PC-3 (cell line): Measurements from ENCODE around the gene IFITM5. TPM values are rescaled to one million over a fixed set of nuclear protein-coding genes. Genes with fewer than 3 reads are reported as not detected.

Source experiments
- ATAC-seq: fragments of 200-7000 bp; cut with Tn5 transposase; 2 replicates; pipeline ENCODE4 v1.9.1; 2020; ENCODE audit warnings: mild to moderate bottlenecking, moderate library complexity
- BruUV-seq: library from RNA; stranded (reverse); fragments of 400-500 nt; replicated peaks from 2 replicates; lab custom pipeline; 2021; lab: Mats Ljungman, UMichigan
- CTCF ChIA-PET: fragments of 300-600 bp; sonication (Branson Sonifier 250); formaldehyde crosslinking; loops from one replicate; lab custom pipeline; 2022; ENCODE audit warnings: antibody characterized with exemption; lab: Charles Lee
- POLR2A ChIA-PET: fragments of 300-600 bp; sonication (Branson Sonifier 250); formaldehyde crosslinking; loops from one replicate; lab custom pipeline; 2022; ENCODE audit warnings: antibody characterized with exemption; ENCODE audit not compliant: unreplicated experiment; lab: Charles Lee
- DNase-seq: peaks from one replicate; pipeline ENCODE4 v3.0.0-alpha.2; 2015
- H2AFZ ChIP-seq: fragments of 300-600 bp; sonication (generic); 2 replicates; pipeline ENCODE4 v1.6.0; 2016; ENCODE audit warnings: antibody characterized with exemption, low read length
- H3F3A ChIP-seq: fragments of 300-600 bp; sonication (generic); one replicate; pipeline ENCODE4 v1.6.0; 2017; ENCODE audit warnings: antibody characterized with exemption, low read length, control low read depth, mild to moderate bottlenecking; ENCODE audit not compliant: unreplicated experiment
- H3K27ac ChIP-seq: fragments of 300-600 bp; sonication (generic); 2 replicates; pipeline ENCODE4 v1.5.1; 2016; ENCODE audit warnings: mild to moderate bottlenecking, low read length
- H3K27me3 ChIP-seq: fragments of 300-600 bp; sonication (generic); 2 replicates; pipeline ENCODE4 v1.6.1; 2016; ENCODE audit warnings: low read length, mixed read lengths
- H3K36me3 ChIP-seq: fragments of 300-600 bp; sonication (generic); 2 replicates; pipeline ENCODE4 v1.6.1; 2016; ENCODE audit warnings: low read depth, mixed run types, low read length, mixed read lengths
- H3K4me1 ChIP-seq: fragments of 300-600 bp; sonication (generic); 2 replicates; pipeline ENCODE4 v1.5.1; 2016; ENCODE audit warnings: low read length; ENCODE audit not compliant: insufficient read depth
- H3K4me2 ChIP-seq: fragments of 300-600 bp; sonication (generic); 2 replicates; pipeline ENCODE4 v1.6.0; 2016; ENCODE audit warnings: low read length
- H3K4me3 ChIP-seq: fragments of 300-600 bp; sonication (generic); 2 replicates; pipeline ENCODE4 v1.5.1; 2016; ENCODE audit warnings: mild to moderate bottlenecking, low read length, mixed read lengths
- H3K79me2 ChIP-seq: fragments of 300-600 bp; sonication (generic); 2 replicates; pipeline ENCODE4 v1.6.1; 2017; ENCODE audit warnings: low read length, mixed read lengths
- H3K9ac ChIP-seq: fragments of 300-600 bp; sonication (generic); 2 replicates; pipeline ENCODE4 v1.6.0; 2016; ENCODE audit warnings: mild to moderate bottlenecking, low read length
- H3K9me2 ChIP-seq: fragments of 300-600 bp; sonication (generic); replicated peaks from 2 replicates; pipeline ENCODE4 v1.6.1; 2016; ENCODE audit warnings: mixed run types, low read length, mixed read lengths
- H3K9me3 ChIP-seq: fragments of 300-600 bp; sonication (generic); 2 replicates; pipeline ENCODE4 v1.6.1; 2016; ENCODE audit warnings: low read length, mixed read lengths
- H4K20me1 ChIP-seq: fragments of 300-600 bp; sonication (generic); 2 replicates; pipeline ENCODE4 v1.6.1; 2016; ENCODE audit warnings: low read length, mixed read lengths
- EZH2 ChIP-seq: fragments of 300-600 bp; sonication (generic); IDR thresholded peaks from one replicate; pipeline ENCODE4 v1.6.1; 2017; ENCODE audit warnings: antibody characterized with exemption, mild to moderate bottlenecking, low read length; ENCODE audit not compliant: unreplicated experiment
- EZH2phosphoT487 ChIP-seq: fragments of 300-600 bp; sonication (generic); IDR thresholded peaks from 2 replicates; pipeline ENCODE4 v1.6.1; 2018; ENCODE audit warnings: mild to moderate bottlenecking, antibody characterized with exemption, low read length, borderline replicate concordance
- intact Hi-C: fragments of 100-400 bp; cut with micrococcal nuclease; formaldehyde crosslinking; loops from 2 replicates; pipeline ENCODE4 v1.9.0; 2023
- total RNA-seq: library from RNA; depleted of rRNA; stranded (reverse); fragments of >200 nt; gene quantifications from 2 replicates; pipeline ENCODE4 v1.2.3, GENCODE V29; 2014
- TF ChIP-seq, protein P1 (sequence below): fragments of 300-600 bp; sonication (generic); conservative IDR thresholded peaks from 2 replicates; pipeline ENCODE4 v1.5.1; 2017; ENCODE audit warnings: antibody characterized with exemption, low read depth, mild to moderate bottlenecking, low read length

Gene IFITM5
- total RNA-seq, 1 experiment from 2014 or later: not detected

GRCh38 chr11:340539-341512, 41.5 kb upstream of the IFITM5 start:
- intact Hi-C loops: no loop called here
- H3K4me1 ChIP-seq: no peaks in the 10 kb centered on the region
- peaks cover 7% of the 10 kb centered on the region for H3K27me3 ChIP-seq
- H3K9me3 ChIP-seq: no peaks in the 10 kb centered on the region
- H3K27ac ChIP-seq: no peak overlapping the region
- no peak for ATAC-seq
- no peak for DNase-seq
- H3K9me2 ChIP-seq: no peaks in the 10 kb centered on the region
- H3K79me2 ChIP-seq: no peaks in the 10 kb centered on the region
- ChIA-PET CTCF (no interaction called here), POLR2A (no interaction called here)
- no peak for TF ChIP-seq EZH2phosphoT487
- no peak for TF ChIP-seq EZH2
- TF ChIP-seq, protein P1, sequence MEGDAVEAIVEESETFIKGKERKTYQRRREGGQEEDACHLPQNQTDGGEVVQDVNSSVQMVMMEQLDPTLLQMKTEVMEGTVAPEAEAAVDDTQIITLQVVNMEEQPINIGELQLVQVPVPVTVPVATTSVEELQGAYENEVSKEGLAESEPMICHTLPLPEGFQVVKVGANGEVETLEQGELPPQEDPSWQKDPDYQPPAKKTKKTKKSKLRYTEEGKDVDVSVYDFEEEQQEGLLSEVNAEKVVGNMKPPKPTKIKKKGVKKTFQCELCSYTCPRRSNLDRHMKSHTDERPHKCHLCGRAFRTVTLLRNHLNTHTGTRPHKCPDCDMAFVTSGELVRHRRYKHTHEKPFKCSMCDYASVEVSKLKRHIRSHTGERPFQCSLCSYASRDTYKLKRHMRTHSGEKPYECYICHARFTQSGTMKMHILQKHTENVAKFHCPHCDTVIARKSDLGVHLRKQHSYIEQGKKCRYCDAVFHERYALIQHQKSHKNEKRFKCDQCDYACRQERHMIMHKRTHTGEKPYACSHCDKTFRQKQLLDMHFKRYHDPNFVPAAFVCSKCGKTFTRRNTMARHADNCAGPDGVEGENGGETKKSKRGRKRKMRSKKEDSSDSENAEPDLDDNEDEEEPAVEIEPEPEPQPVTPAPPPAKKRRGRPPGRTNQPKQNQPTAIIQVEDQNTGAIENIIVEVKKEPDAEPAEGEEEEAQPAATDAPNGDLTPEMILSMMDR: no peak
- H3K4me2 ChIP-seq: no peak overlapping the region
- no peak overlapping the region for H2AFZ ChIP-seq
- no peak overlapping the region for H3K4me3 ChIP-seq
- H3K9ac ChIP-seq: no peak overlapping the region
- H3F3A ChIP-seq: no peaks in the 10 kb centered on the region
- H4K20me1 ChIP-seq: no peaks in the 10 kb centered on the region
- BruUV-seq: no TSS peak
- H3K36me3 ChIP-seq: no peaks in the 10 kb centered on the region

DNA sequence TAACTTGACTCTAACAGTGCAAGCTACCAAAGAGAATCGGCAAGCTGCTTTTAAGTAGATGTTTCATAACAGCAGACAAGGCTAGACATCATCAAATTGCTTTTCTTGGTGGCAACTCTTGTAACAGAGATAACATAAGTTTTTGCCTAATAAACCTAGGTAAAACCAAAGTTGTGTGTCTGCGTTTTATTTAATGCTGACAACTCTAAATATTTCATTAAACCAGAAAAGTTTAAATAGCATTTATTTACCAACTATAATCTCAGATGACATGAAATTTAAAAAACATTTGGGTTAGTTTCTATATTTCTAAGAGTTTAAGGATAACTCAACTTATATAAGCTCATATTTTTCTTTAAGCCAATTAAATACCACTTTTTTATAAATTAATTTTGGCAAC, 40.6 kb upstream of the IFITM5 start:
- H3K4me1 ChIP-seq: no peaks in the 10 kb centered on the region
- H3K4me2 ChIP-seq: no peak overlapping the region
- H4K20me1 ChIP-seq: no peaks in the 10 kb centered on the region
- no peak overlapping the region for H2AFZ ChIP-seq
- H3K27me3 ChIP-seq: peaks cover 7% of the 10 kb centered on the region
- H3K36me3 ChIP-seq: no peaks in the 10 kb centered on the region
- ChIA-PET POLR2A (no interaction called here), CTCF (no interaction called here)
- no TSS peak for BruUV-seq
- no peak overlapping the region for H3K9ac ChIP-seq
- no peaks in the 10 kb centered on the region for H3F3A ChIP-seq
- H3K9me3 ChIP-seq: no peaks in the 10 kb centered on the region
- no peaks in the 10 kb centered on the region for H3K9me2 ChIP-seq
- ATAC-seq (no peak), DNase-seq (no peak)
- H3K79me2 ChIP-seq: no peaks in the 10 kb centered on the region
- H3K27ac ChIP-seq: no peak overlapping the region
- TF ChIP-seq EZH2phosphoT487 (no peak), EZH2 (no peak)
- TF ChIP-seq, protein P1: no peak
- H3K4me3 ChIP-seq: no peak overlapping the region
- intact Hi-C loops: no loop called here

- no peak overlapping the region for H2AFZ ChIP-seq
- ATAC-seq (no peak), DNase-seq (no peak)
- POLR2A ChIA-PET: no interaction called here
- no peaks in the 10 kb centered on the region for H4K20me1 ChIP-seq
- no peaks in the 10 kb centered on the region for H3K9me3 ChIP-seq
- TF ChIP-seq EZH2phosphoT487 (no peak), EZH2 (no peak)
- TF ChIP-seq, protein P1: no peak
- intact Hi-C loops: no loop called here
- H3K27ac ChIP-seq: no peak overlapping the region
- no peaks in the 10 kb centered on the region for H3K79me2 ChIP-seq
- H3K4me1 ChIP-seq: no peaks in the 10 kb centered on the region
- no peak overlapping the region for H3K9ac ChIP-seq
- CTCF ChIA-PET: no interaction called here
- H3K36me3 ChIP-seq: no peaks in the 10 kb centered on the region
- no peaks in the 10 kb centered on the region for H3F3A ChIP-seq
- no peaks in the 10 kb centered on the region for H3K9me2 ChIP-seq
- H3K4me3 ChIP-seq: no peak overlapping the region
- H3K4me2 ChIP-seq: no peak overlapping the region
- no TSS peak for BruUV-seq
- peaks cover 7% of the 10 kb centered on the region for H3K27me3 ChIP-seq
Observed at GRCh38 chr11:337711-338110, 38.4 kb upstream of the IFITM5 start.
